H9 (cell line): ENCODE data around the gene MARCHF10. TPM values are rescaled to one million over a fixed set of nuclear protein-coding genes. Genes with fewer than 3 reads are reported as not detected.
"Not testable (repeated sequence)": the region's sequence is repeated elsewhere in the genome, so short reads cannot be mapped to it uniquely, and the experiment has no call there.

Experiments
- DNase-seq: peaks from one replicate; pipeline ENCODE4 v3.0.0-alpha.2; 2017
- H2AFZ ChIP-seq: one replicate; pipeline ENCODE4 v1.6.1; 2013; ENCODE audit warnings: mild to moderate bottlenecking, low read length, control low read depth, moderate library complexity
- H2AK5ac ChIP-seq: 2 replicates; pipeline ENCODE4 v1.6.1; 2013; ENCODE audit warnings: low read length, control low read depth, mixed read lengths; ENCODE audit not compliant: insufficient read length
- H2BK120ac ChIP-seq: one replicate; pipeline ENCODE4 v1.6.1; 2013; ENCODE audit warnings: low read depth, mild to moderate bottlenecking, low read length, control low read depth, inconsistent platforms; ENCODE audit not compliant: poor library complexity, severe bottlenecking
- H2BK12ac ChIP-seq: 2 replicates; pipeline ENCODE4 v1.6.1; 2013; ENCODE audit warnings: low read length, control low read depth, mixed read lengths, low read depth; ENCODE audit not compliant: insufficient read length
- H2BK15ac ChIP-seq: 2 replicates; pipeline ENCODE4 v1.6.1; 2013; ENCODE audit warnings: low read depth, low read length, control low read depth
- H2BK20ac ChIP-seq: one replicate; pipeline ENCODE4 v1.6.1; 2013; ENCODE audit warnings: low read depth, mild to moderate bottlenecking, low read length, control low read depth, inconsistent platforms; ENCODE audit not compliant: poor library complexity, severe bottlenecking
- H2BK5ac ChIP-seq: 2 replicates; pipeline ENCODE4 v1.6.1; 2013; ENCODE audit warnings: low read length, control low read depth, mixed read lengths; ENCODE audit not compliant: insufficient read length
- H3K14ac ChIP-seq: 2 replicates; pipeline ENCODE4 v1.6.1; 2013; ENCODE audit warnings: low read length, control low read depth; ENCODE audit not compliant: insufficient read depth
- H3K18ac ChIP-seq: 2 replicates; pipeline ENCODE4 v1.6.1; 2013; ENCODE audit warnings: low read depth, mild to moderate bottlenecking, mixed read lengths, low read length, control low read depth; ENCODE audit not compliant: insufficient read length
- H3K23ac ChIP-seq: 2 replicates; pipeline ENCODE4 v1.6.1; 2013; ENCODE audit warnings: low read length, control low read depth, mixed read lengths, low read depth; ENCODE audit not compliant: insufficient read length
- H3K23me2 ChIP-seq: 2 replicates; pipeline ENCODE4 v1.6.1; 2013; ENCODE audit warnings: low read depth, mild to moderate bottlenecking, mixed read lengths, low read length, control low read depth; ENCODE audit not compliant: insufficient read length, poor library complexity, severe bottlenecking
- H3K27ac ChIP-seq: 2 replicates; pipeline ENCODE4 v1.5.1; 2013; ENCODE audit warnings: low read length, control low read depth, mixed read lengths, low read depth; ENCODE audit not compliant: insufficient read length
- H3K27me3 ChIP-seq: 2 replicates; pipeline ENCODE4 v1.6.1; 2013; ENCODE audit warnings: low read length, control low read depth, inconsistent platforms; ENCODE audit not compliant: insufficient read depth
- H3K4ac ChIP-seq: 2 replicates; pipeline ENCODE4 v1.6.1; 2013; ENCODE audit warnings: low read depth, mild to moderate bottlenecking, control low read depth, inconsistent platforms, low read length, moderate library complexity
- H3K4me1 ChIP-seq: 2 replicates; pipeline ENCODE4 v1.6.1; 2013; ENCODE audit warnings: low read length, control low read depth, inconsistent platforms; ENCODE audit not compliant: insufficient read depth
- H3K4me2 ChIP-seq: 2 replicates; pipeline ENCODE4 v1.6.1; 2013; ENCODE audit warnings: low read length, control low read depth, mixed read lengths; ENCODE audit not compliant: insufficient read length, insufficient read depth
- H3K56ac ChIP-seq: 2 replicates; pipeline ENCODE4 v1.6.1; 2013; ENCODE audit warnings: low read depth, mild to moderate bottlenecking, mixed read lengths, low read length, control low read depth; ENCODE audit not compliant: insufficient read length
- H3K79me1 ChIP-seq: 2 replicates; pipeline ENCODE4 v1.6.1; 2013; ENCODE audit warnings: low read depth, mild to moderate bottlenecking, moderate library complexity, low read length, control low read depth, inconsistent platforms; ENCODE audit not compliant: insufficient read depth, poor library complexity, severe bottlenecking
- H3K79me2 ChIP-seq: 2 replicates; pipeline ENCODE4 v1.6.1; 2013; ENCODE audit warnings: low read length, control low read depth, inconsistent platforms; ENCODE audit not compliant: insufficient read depth
- H3K9ac ChIP-seq: 2 replicates; pipeline ENCODE4 v1.6.1; 2013; ENCODE audit warnings: low read length, control low read depth, mixed read lengths; ENCODE audit not compliant: insufficient read length; ENCODE audit errors: extremely low read depth
- H3K9me3 ChIP-seq: one replicate; pipeline ENCODE4 v1.6.1; 2013; ENCODE audit warnings: low read depth, low read length, inconsistent platforms; ENCODE audit not compliant: control insufficient read depth
- H3T11ph ChIP-seq: one replicate; pipeline ENCODE4 v1.6.1; 2013; ENCODE audit warnings: mild to moderate bottlenecking, low read length, control low read depth, inconsistent platforms
- H4K20me1 ChIP-seq: one replicate; pipeline ENCODE4 v1.6.1; 2013; ENCODE audit not compliant: control insufficient read depth, insufficient read length, insufficient read depth
- H4K5ac ChIP-seq: 2 replicates; pipeline ENCODE4 v1.6.1; 2013; ENCODE audit warnings: low read depth, mild to moderate bottlenecking, mixed read lengths, low read length, control low read depth; ENCODE audit not compliant: insufficient read length
- H4K8ac ChIP-seq: replicated peaks from 2 replicates; pipeline ENCODE4 v1.6.1; 2013; ENCODE audit warnings: low read length, control low read depth, mixed read lengths, low read depth; ENCODE audit not compliant: insufficient read length
- H4K91ac ChIP-seq: 2 replicates; pipeline ENCODE4 v1.6.1; 2013; ENCODE audit warnings: low read depth, mild to moderate bottlenecking, moderate library complexity, mixed read lengths, low read length, control low read depth; ENCODE audit not compliant: insufficient read length
- H3K27ac Mint-ChIP-seq, 3 experiments: 2 replicates in 2 of 3; 3 replicates in 1 of 3; pipeline ENCODE4 v1.8.0; 2020 to 2021; ENCODE audit warnings: mixed read lengths in 3 of 3, mild to moderate bottlenecking in 1 of 3, moderate library complexity in 1 of 3
- H3K27me3 Mint-ChIP-seq: 2 replicates; pipeline ENCODE4 v1.8.0; 2021; ENCODE audit warnings: low read depth, mild to moderate bottlenecking, moderate library complexity, mixed read lengths
- H3K36me3 Mint-ChIP-seq, 3 experiments: 2 replicates in 2 of 3; 3 replicates in 1 of 3; pipeline ENCODE4 v1.8.0; 2020 to 2021; ENCODE audit warnings: low read depth in 3 of 3, mixed read lengths in 3 of 3; ENCODE audit not compliant: insufficient read depth in 1 of 3
- H3K4me1 Mint-ChIP-seq, 2 experiments: 2 replicates each; pipeline ENCODE4 v1.8.0; 2020; ENCODE audit warnings: mixed read lengths in 2 of 2
- H3K4me3 Mint-ChIP-seq, 2 experiments: 2 replicates in 1 of 2; 3 replicates in 1 of 2; pipeline ENCODE4 v1.8.0; 2020 to 2021; ENCODE audit warnings: mild to moderate bottlenecking in 2 of 2, mixed read lengths in 2 of 2, moderate library complexity in 1 of 2
- H3K9me3 Mint-ChIP-seq, 2 experiments: 2 replicates in 1 of 2; 3 replicates in 1 of 2; pipeline ENCODE4 v1.8.0; 2020; ENCODE audit warnings: mild to moderate bottlenecking in 2 of 2, mixed read lengths in 2 of 2, moderate library complexity in 1 of 2
- WGBS: extraction: QIAGEN DNeasy Blood & Tissue Kit; methylation state at CpG from one replicate; pipeline ENCODE4 v1.1.7; 2013; ENCODE audit warnings: missing lambda C conversion rate, low lambda C conversion rate, mixed read lengths; ENCODE audit not compliant: insufficient read length; ENCODE audit errors: extremely low coverage; 5-methylcytosine and 5-hydroxymethylcytosine counted together
- total RNA-seq: library from RNA; stranded (reverse); gene quantifications from 2 replicates; pipeline ENCODE4 v1.2.1, GENCODE V29; 2021
- TF ChIP-seq, protein P1 (sequence below): fragments of 200-600 bp; sonication (generic); conservative IDR thresholded peaks from 3 replicates; pipeline ENCODE4 v1.8.0; 2021; ENCODE audit warnings: antibody characterized with exemption, mild to moderate bottlenecking

MARCHF10 gene
- total RNA-seq, 1 experiment from 2014 or later = not detected

DNA sequence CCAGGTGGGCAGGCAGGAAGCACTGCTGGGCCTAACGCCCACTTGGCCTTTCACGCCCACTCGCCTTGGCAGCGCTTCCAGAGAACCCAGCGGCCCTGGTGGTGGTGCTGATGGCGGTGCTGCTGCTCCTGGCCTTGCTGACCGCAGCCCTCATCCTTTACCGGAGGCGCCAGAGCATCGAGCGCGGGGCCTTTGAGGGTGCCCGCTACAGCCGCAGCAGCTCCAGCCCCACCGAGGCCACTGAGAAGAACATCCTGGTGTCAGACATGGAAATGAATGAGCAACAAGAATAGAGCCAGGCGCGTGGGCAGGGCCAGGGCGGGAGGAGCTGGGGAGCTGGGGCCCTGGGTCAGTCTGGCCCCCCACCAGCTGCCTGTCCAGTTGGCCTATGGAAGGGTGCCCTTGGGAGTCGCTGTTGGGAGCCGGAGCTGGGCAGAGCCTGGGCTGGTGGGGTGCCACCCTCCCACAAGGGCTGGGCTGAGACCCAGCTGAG, 115.9 kb downstream of the MARCHF10 start:
- no peak overlapping the region for H3K4me2 ChIP-seq
- H2AK5ac ChIP-seq = no peak overlapping the region
- no peak overlapping the region for H3K14ac ChIP-seq
- H4K20me1 ChIP-seq = peaks cover 2% of the 10 kb centered on the region
- TF ChIP-seq, protein P1, sequence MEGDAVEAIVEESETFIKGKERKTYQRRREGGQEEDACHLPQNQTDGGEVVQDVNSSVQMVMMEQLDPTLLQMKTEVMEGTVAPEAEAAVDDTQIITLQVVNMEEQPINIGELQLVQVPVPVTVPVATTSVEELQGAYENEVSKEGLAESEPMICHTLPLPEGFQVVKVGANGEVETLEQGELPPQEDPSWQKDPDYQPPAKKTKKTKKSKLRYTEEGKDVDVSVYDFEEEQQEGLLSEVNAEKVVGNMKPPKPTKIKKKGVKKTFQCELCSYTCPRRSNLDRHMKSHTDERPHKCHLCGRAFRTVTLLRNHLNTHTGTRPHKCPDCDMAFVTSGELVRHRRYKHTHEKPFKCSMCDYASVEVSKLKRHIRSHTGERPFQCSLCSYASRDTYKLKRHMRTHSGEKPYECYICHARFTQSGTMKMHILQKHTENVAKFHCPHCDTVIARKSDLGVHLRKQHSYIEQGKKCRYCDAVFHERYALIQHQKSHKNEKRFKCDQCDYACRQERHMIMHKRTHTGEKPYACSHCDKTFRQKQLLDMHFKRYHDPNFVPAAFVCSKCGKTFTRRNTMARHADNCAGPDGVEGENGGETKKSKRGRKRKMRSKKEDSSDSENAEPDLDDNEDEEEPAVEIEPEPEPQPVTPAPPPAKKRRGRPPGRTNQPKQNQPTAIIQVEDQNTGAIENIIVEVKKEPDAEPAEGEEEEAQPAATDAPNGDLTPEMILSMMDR = no peak
- H2BK12ac ChIP-seq = no peak overlapping the region
- no peak overlapping the region for H4K5ac ChIP-seq
- H3K36me3 Mint-ChIP-seq = peaks cover 0 to 1% (median 0%) of the 10 kb centered on the region in 3 experiments; a peak in 2 of 7 replicates
- H3K4me1 ChIP-seq = no peaks in the 10 kb centered on the region
- no peak overlapping the region for H3K23ac ChIP-seq
- DNase-seq = peak; percentile 36
- no peaks in the 10 kb centered on the region for H3K9me3 Mint-ChIP-seq
- no peak overlapping the region for H2AFZ ChIP-seq
- H3K9me3 ChIP-seq = no peaks in the 10 kb centered on the region
- no peak overlapping the region for H2BK20ac ChIP-seq
- H3K27ac Mint-ChIP-seq = no peak overlapping the region
- no peak overlapping the region for H3K27ac ChIP-seq
- H3K27me3 Mint-ChIP-seq = no peaks in the 10 kb centered on the region
- no peak overlapping the region for H3T11ph ChIP-seq
- WGBS = no CpG with 5 or more reads among the region's 20 CpGs
- H3K9ac ChIP-seq = no peak overlapping the region
- H2BK5ac ChIP-seq = no peak overlapping the region
- no peak overlapping the region for H4K8ac ChIP-seq
- H3K4me3 Mint-ChIP-seq = no peak overlapping the region
- no peaks in the 10 kb centered on the region for H3K79me2 ChIP-seq
- H3K56ac ChIP-seq = no peak overlapping the region
- no peaks in the 10 kb centered on the region for H3K23me2 ChIP-seq
- H2BK15ac ChIP-seq = no peak overlapping the region
- H3K27me3 ChIP-seq = no peaks in the 10 kb centered on the region
- H3K18ac ChIP-seq = no peak overlapping the region
- no peak overlapping the region for H4K91ac ChIP-seq
- H2BK120ac ChIP-seq = no peak overlapping the region
- H3K79me1 ChIP-seq = no peaks in the 10 kb centered on the region
- no peak overlapping the region for H3K4ac ChIP-seq
- peaks cover 0 to 21% of the 10 kb centered on the region in 2 experiments; a peak in 2 of 4 replicates for H3K4me1 Mint-ChIP-seq

DNA sequence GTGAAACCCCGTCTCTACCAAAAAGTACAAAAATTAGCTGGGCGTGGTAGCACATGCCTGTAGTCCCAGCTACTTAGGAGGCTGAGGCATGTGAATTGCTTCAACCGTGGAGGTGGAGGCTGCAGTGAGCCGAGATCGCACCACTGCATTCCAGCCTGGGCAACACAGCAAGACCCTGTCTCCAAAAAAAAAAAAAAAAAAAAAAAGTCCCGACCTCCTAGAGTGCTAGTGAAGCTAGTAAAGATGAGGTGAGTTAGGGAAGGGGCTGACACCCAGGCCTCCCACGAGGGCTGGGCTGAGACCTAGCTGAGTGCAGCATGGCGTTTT, 116.6 kb downstream of the MARCHF10 start:
- not testable (repeated sequence) for H3K27me3 Mint-ChIP-seq, H4K20me1 ChIP-seq, DNase-seq, H2BK5ac ChIP-seq, H2AFZ ChIP-seq, H2BK15ac ChIP-seq, H3K4me3 Mint-ChIP-seq, H3K9ac ChIP-seq, H3K27me3 ChIP-seq, H3T11ph ChIP-seq, H2AK5ac ChIP-seq, H3K23ac ChIP-seq, H3K9me3 Mint-ChIP-seq, H4K8ac ChIP-seq, H3K79me1 ChIP-seq, H3K36me3 Mint-ChIP-seq, H2BK20ac ChIP-seq, H3K23me2 ChIP-seq, H3K79me2 ChIP-seq, H3K56ac ChIP-seq, H2BK120ac ChIP-seq, H3K14ac ChIP-seq, H3K9me3 ChIP-seq, H3K4ac ChIP-seq, H4K91ac ChIP-seq, H3K27ac ChIP-seq, H3K4me1 ChIP-seq, H3K18ac ChIP-seq, H4K5ac ChIP-seq, H2BK12ac ChIP-seq, H3K4me2 ChIP-seq
- WGBS = no CpG with 5 or more reads among the region's 8 CpGs
- Mint-ChIP-seq H3K4me1 (peaks cover 0 to 18% of the 10 kb centered on the region in 2 experiments; a peak in 2 of 4 replicates), H3K27ac (peak overlapping the region in 1 of 3 experiments; percentile 77; a peak in 1 of 7 replicates)
